HepG2 (cell line): Measurements from ENCODE around the gene NXT1. TPM values are rescaled to one million over a fixed set of nuclear protein-coding genes. Genes with fewer than 3 reads are reported as not detected.

Experiments used
- ATF7 ChIP-seq, 2 experiments: fragments of 450-650 bp in 1 of 2; sonication (generic) in 1 of 2; formaldehyde crosslinking in 1 of 2; IDR thresholded peaks; 2 replicates each; pipeline versions ENCODE4 v1.4.0 to v1.6.1; 2016 to 2020; ENCODE audit warnings: antibody characterized with exemption in 1 of 2, mild to moderate bottlenecking in 1 of 2, missing genetic modification reagents in 1 of 2
- BCL3 ChIP-seq: sonication (generic); formaldehyde crosslinking; IDR thresholded peaks from 2 replicates; pipeline ENCODE4 v1.5.1; 2020; ENCODE audit warnings: mild to moderate bottlenecking, missing genetic modification reagents, moderate library complexity
- DNMT1 ChIP-seq: sonication (generic); formaldehyde crosslinking; IDR thresholded peaks from 2 replicates; pipeline ENCODE4 v1.5.1; 2020; ENCODE audit warnings: mild to moderate bottlenecking, missing genetic modification reagents
- E2F5 ChIP-seq: sonication (generic); formaldehyde crosslinking; conservative IDR thresholded peaks from 2 replicates; pipeline ENCODE4 v1.4.0; 2020; ENCODE audit warnings: missing genetic modification reagents
- HNRNPL ChIP-seq: fragments of 200-400 bp; formaldehyde crosslinking; IDR thresholded peaks from 2 replicates; pipeline ENCODE4 v1.6.1; 2017; ENCODE audit warnings: mild to moderate bottlenecking, low read depth, low read length
- MAZ ChIP-seq, 2 experiments: sonication (generic) in 1 of 2; formaldehyde crosslinking in 1 of 2; IDR thresholded peaks; 2 replicates each; pipeline versions ENCODE4 v1.5.0 to v1.6.1; 2012 to 2020; ENCODE audit warnings: low read depth in 2 of 2, mild to moderate bottlenecking in 2 of 2, borderline replicate concordance in 1 of 2, improper control_type of control experiment in 1 of 2, low read length in 1 of 2, missing genetic modification reagents in 1 of 2, moderate library complexity in 1 of 2
- MEIS2 ChIP-seq: sonication (generic); formaldehyde crosslinking; IDR thresholded peaks from 2 replicates; pipeline ENCODE4 v1.9.0; 2021; ENCODE audit warnings: mild to moderate bottlenecking, missing genetic modification reagents
- MXD3 ChIP-seq: IDR thresholded peaks from 2 replicates; pipeline ENCODE4 v1.6.1; 2016; ENCODE audit warnings: mild to moderate bottlenecking, missing biosample characterization, missing genetic modification reagents
- NFIB ChIP-seq: sonication (generic); formaldehyde crosslinking; IDR thresholded peaks from 2 replicates; pipeline ENCODE4 v1.9.0; 2021; ENCODE audit warnings: missing genetic modification reagents, mild to moderate bottlenecking, borderline replicate concordance
- SMARCC2 ChIP-seq: fragments of 450-650 bp; IDR thresholded peaks from 2 replicates; pipeline ENCODE4 v1.6.1; 2017; ENCODE audit warnings: antibody characterized with exemption, mild to moderate bottlenecking
- SOX5 ChIP-seq: IDR thresholded peaks from 2 replicates; pipeline ENCODE4 v1.6.1; 2016; ENCODE audit warnings: borderline replicate concordance
- SUZ12 ChIP-seq: fragments of 150-350 bp; IDR thresholded peaks from 2 replicates; pipeline ENCODE4 v1.6.1; 2014; ENCODE audit warnings: low read depth, low read length
- TEAD3 ChIP-seq: optimal IDR thresholded peaks from 2 replicates; pipeline ENCODE3; 2016; ENCODE audit warnings: borderline replicate concordance
- TERF1 ChIP-seq: sonication (generic); formaldehyde crosslinking; IDR thresholded peaks from 2 replicates; pipeline ENCODE4 v1.8.0; 2022; ENCODE audit warnings: mild to moderate bottlenecking, missing genetic modification reagents, moderate library complexity
- ZBED4 ChIP-seq: sonication (generic); formaldehyde crosslinking; IDR thresholded peaks from 2 replicates; pipeline ENCODE4 v1.4.0; 2020; ENCODE audit warnings: missing genetic modification reagents, borderline replicate concordance
- ZFP90 ChIP-seq: sonication (generic); formaldehyde crosslinking; IDR thresholded peaks from 2 replicates; pipeline ENCODE4 v1.8.0; 2022; ENCODE audit warnings: missing genetic modification reagents, mild to moderate bottlenecking, inconsistent platforms, borderline replicate concordance
- ZNF468 ChIP-seq: sonication (generic); formaldehyde crosslinking; IDR thresholded peaks from 2 replicates; pipeline ENCODE4 v1.8.0; 2022; ENCODE audit warnings: mild to moderate bottlenecking, moderate library complexity, missing genetic modification reagents
- ZNF543 ChIP-seq: sonication (generic); formaldehyde crosslinking; IDR thresholded peaks from 2 replicates; pipeline ENCODE4 v1.4.0; 2020; ENCODE audit warnings: mild to moderate bottlenecking, missing genetic modification reagents
- ZNF562 ChIP-seq: sonication (generic); formaldehyde crosslinking; IDR thresholded peaks from 2 replicates; pipeline ENCODE4 v1.8.0; 2022; ENCODE audit warnings: missing genetic modification reagents, borderline replicate concordance
- ZNF598 ChIP-seq: sonication (generic); formaldehyde crosslinking; IDR thresholded peaks from 2 replicates; pipeline ENCODE4 v1.5.1; 2020; ENCODE audit warnings: mild to moderate bottlenecking, missing genetic modification reagents, borderline replicate concordance
- ZNF816 ChIP-seq: sonication (generic); formaldehyde crosslinking; IDR thresholded peaks from 2 replicates; pipeline ENCODE4 v1.8.0; 2022; ENCODE audit warnings: missing genetic modification reagents, mild to moderate bottlenecking, borderline replicate concordance
- polyA plus RNA-seq, 8 experiments: library from polyadenylated mRNA; depleted of rRNA in 3 of 8; stranded (reverse) in 7 of 8; unstranded in 1 of 8; fragments of >200 nt; fragmentation: Illumina TruSeq in 4 of 8; extraction: Trizol in 4 of 8; gene quantifications; 2 replicates each; pipeline versions ENCODE4 v1.2.1 to v1.2.3, GENCODE V29; 2011 to 2016; ENCODE audit warnings: low read depth in 4 of 8, missing spikeins in 1 of 8, mixed read lengths in 1 of 8; ENCODE audit not compliant: insufficient read depth in 1 of 8
- total RNA-seq, 5 experiments: library from RNA; depleted of rRNA; stranded (reverse); fragments of >200 nt; fragmentation: Illumina TruSeq; extraction: Trizol; gene quantifications; 2 replicates each; pipeline ENCODE4 v1.2.3, GENCODE V29; 2016; ENCODE audit warnings: low read depth in 1 of 5

NXT1 gene
- total and polyA plus RNA-seq, 2 of the 13 experiments (the other 11 are each of a cell fraction or from before 2014, with no cell fraction given), result 35.6 to 65.9 TPM

- TF ChIP-seq ZBED4 (CRISPR knock-in tag) (peak; percentile 98), HNRNPL (0 out of 2 replicates have a peak, but pooled peaks have one; percentile 56), ATF7 (IDR thresholded peaks at IDR 0.05) (no peak), ATF7 (CRISPR knock-in tag; IDR thresholded peaks at IDR 0.05) (no peak), BCL3 (CRISPR knock-in tag) (peak; percentile 88), ZFP90 (no peak), SOX5 (CRISPR knock-in tag) (peak; percentile 21), MEIS2 (CRISPR knock-in tag) (no peak; the same call in 1 of the 2 replicates), TERF1 (CRISPR knock-in tag) (no peak), TEAD3 (peak; percentile 48), ZNF468 (peak; percentile 74; the same call in 1 of the 2 replicates), ZNF816 (CRISPR knock-in tag) (no peak; the same call in 1 of the 2 replicates), NFIB (CRISPR knock-in tag) (no peak), DNMT1 (CRISPR knock-in tag) (peak; percentile 92), MAZ (IDR thresholded peaks at IDR 0.05; ENCODE audit: borderline replicate concordance, low read depth, low read length) (peak; percentile 77), MAZ (CRISPR knock-in tag; IDR thresholded peaks at IDR 0.05; ENCODE audit: low read depth) (peak; percentile 41), SUZ12 (peak; percentile 30; the same call in 1 of the 2 replicates), ZNF598 (CRISPR knock-in tag) (peak; percentile 76), E2F5 (CRISPR knock-in tag) (peak; percentile 83), ZNF543 (CRISPR knock-in tag) (peak; percentile 74), MXD3 (peak; percentile 94), ZNF562 (CRISPR knock-in tag) (no peak), SMARCC2 (no peak)
Measured at GRCh38 chr20:23350196-23350903, at the start of gene NXT1 (continued).
